Retina (tissue), 1 donor: ENCODE data around the gene CORO2A.

Experiments
- DNase-seq: peaks from one replicate; pipeline ENCODE4 v3.0.0-alpha.2; 2016

Gene CORO2A, protein sequence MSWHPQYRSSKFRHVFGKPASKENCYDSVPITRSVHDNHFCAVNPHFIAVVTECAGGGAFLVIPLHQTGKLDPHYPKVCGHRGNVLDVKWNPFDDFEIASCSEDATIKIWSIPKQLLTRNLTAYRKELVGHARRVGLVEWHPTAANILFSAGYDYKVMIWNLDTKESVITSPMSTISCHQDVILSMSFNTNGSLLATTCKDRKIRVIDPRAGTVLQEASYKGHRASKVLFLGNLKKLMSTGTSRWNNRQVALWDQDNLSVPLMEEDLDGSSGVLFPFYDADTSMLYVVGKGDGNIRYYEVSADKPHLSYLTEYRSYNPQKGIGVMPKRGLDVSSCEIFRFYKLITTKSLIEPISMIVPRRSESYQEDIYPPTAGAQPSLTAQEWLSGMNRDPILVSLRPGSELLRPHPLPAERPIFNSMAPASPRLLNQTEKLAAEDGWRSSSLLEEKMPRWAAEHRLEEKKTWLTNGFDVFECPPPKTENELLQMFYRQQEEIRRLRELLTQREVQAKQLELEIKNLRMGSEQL

DNA sequence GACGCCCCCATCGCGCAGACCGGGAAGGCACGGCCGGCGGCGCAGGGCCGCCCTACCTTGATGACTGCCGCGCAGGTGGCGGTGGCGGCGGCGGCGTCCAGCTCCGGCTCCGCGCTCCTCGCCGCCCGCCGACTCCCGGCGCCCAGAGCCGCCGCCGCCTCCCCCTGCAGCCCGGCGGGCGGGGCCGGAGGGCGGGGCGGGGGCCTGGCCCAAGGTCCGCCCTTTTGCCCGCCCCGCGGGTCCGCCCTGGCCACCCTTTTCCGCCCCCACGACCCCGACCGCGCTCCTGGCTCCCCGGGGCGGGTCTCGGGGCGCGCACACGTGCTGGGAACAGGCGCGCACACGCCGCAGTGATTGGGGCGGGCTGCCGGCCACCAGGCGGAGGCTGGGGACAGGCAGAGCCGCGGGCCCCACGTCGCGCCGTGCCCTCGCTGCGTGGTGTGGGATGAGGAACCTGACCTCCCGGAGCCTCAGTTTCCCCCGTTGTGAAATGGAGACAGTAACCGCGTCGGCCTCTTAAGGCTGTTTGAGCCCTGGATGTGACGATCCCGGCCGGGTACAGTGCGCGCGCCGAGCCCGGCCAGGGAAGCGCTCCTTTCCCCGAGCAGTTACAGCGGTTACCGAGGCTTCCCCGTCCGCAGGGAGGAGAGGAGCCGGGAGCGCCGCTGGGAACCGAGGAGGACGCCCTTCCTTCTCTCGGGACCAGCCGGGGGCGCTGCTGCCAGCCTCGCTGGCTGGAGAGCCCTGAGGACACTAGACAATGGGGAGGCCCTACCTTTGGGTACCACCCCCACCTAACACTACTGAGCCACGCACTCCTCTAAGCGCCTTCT, at the start of gene CORO2A:
TSS of gene CORO2A (minus strand) at position 135 of the 833 bp plus-strand sequence. CDS start 34,977 bp downstream, outside the sequence.
- DNase-seq, result peak; percentile 92

- DNase-seq, result no peak
Observed at GRCh38 chr9:98241357-98242300, 49.2 kb upstream of the CORO2A start.

- DNase-seq, result no peak
Observed at GRCh38 chr9:98240475-98240874, 48.0 kb upstream of the CORO2A start.

GRCh38 chr9:98236901-98237487, 44.6 kb upstream of the CORO2A start:
- DNase-seq, result no peak

- no peak for DNase-seq
Observed at GRCh38 chr9:98235126-98235525, 42.7 kb upstream of the CORO2A start.

DNA sequence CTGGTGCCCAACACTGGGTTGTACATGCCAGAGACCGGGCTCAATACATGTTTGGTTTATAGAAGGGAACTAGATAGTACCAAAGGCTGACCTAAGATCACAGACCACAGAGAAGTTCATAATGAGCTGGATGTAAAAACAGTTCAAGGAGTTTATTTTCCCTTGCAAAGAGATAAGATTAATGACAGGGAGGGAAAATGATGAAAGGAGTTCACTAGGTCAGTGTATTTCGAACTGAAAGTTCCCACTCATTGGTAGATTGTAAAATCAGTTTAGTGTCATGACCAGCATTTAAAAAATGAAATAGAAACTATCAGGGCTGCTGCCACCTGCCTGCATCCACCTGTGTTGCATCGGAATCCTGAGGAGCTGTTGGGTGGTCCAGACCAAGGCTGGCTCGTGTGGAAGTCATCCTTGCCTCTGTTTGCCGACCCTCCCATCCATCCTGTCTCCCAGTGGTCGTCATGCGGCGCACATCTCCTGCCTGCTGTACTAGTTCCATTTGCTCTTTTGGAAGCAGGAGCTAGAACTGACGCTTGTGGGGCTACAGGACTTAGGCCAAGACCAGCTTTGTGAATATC, 41.9 kb upstream of the CORO2A start:
- no peak for DNase-seq

- no peak for DNase-seq
Observed at GRCh38 chr9:98232926-98233325, 40.5 kb upstream of the CORO2A start.

DNA sequence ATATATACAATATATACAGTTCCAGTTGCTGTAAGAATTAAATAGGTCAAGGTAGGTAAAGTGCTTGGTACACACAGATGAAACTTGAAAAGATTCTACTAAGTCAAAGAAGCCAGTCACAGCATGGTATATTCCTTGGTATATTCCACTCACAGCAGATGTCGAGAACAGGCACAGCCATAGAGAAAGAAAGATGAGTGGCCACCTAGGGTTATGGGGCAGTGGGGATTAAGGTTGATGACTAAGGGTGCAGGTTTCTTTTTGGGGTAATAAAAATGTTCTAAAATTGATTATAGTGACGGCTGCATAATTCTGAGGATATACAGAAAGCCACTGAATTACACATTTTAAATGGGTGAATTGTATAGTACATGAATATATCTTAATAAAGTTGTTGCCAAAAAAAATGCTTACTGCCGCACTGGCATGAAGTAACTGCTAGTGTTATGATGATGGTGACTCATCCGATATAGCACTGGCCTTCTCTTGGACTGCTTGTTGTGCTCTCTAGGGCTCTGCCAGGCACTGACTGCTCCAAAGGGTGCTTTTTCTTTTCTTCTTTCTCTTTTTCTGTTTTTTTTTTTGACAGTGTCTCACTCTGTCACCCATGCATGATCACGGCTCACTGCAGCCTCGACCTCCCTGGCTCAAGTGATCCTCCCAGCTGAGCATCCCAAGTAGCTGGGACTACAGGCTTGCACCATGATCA, 39.5 kb upstream of the CORO2A start:
- DNase-seq, result no peak

DNA sequence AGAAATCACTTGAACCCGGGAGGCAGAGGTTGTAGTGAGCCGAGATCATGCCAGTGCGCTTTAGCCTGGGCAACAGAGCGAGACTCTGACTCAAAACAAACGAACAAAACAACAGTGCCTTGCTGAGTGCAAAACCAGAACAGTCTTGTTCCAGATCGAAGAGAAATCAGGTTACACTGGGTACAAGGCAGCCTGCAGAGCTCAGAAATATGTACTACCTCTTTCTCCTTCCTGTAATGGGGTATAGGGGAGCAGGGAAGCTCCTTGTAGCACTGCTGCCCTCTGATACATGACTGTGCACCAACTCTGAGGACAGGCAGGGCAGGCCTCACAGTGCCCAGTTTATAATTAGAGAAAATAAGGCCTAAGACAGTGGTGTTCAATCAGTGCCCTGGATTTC, 38.4 kb upstream of the CORO2A start:
- DNase-seq, result no peak

GRCh38 chr9:98230304-98230703, 37.9 kb upstream of the CORO2A start:
- DNase-seq, result no peak

- no peak for DNase-seq
Observed at GRCh38 chr9:98229620-98230019, 37.2 kb upstream of the CORO2A start.

DNA sequence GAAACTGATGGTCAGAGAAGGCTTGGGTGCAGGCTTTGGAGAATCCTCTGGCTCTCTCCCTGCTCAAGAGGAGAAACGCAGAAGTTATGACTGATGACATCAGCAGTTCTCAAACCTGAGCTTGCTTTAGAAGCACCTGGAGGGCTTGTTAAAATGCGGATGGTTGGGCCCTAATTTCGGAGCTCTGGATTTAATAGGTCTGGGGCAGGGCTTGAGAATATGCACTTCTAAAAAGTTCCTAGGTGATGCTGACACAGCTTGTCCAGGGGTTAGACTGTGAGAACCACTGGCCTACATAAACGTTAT, 36.6 kb upstream of the CORO2A start:
- DNase-seq, result no peak

DNA sequence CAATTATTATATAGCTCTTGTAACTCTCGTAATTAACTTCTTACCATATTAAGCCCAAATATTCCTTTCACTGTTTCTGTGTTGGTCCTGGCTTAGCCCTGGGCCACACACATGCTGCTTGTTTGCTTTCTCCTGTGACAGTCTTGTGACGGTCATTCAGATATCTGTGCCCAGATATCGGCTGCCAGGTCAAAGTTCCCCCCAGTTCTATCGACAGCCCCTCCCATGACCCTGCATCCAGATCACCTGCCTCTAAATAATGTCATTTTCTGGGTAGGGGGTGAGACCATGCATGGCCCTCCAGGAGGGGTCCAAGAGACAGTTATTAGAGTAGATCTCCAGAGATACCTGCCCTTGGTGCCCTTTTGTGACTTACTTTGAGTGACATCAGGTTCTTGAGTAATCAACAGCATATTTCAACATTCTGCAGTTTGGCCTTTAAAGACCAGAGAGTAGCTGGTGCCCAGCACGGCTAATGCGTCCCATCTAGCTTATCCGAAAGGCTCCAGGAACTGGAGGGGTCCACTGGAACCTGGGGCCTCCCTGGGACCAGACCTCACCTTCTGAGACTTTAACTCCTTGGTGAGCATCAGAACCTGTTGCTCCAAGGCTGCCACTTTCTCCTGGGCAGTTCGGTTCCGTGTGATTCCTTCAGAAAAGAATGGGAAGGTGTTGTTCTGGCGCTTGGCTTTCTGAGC, 36.1 kb upstream of the CORO2A start:
- no peak for DNase-seq

GRCh38 chr9:98227883-98228282, 35.4 kb upstream of the CORO2A start:
- DNase-seq, result no peak

DNA sequence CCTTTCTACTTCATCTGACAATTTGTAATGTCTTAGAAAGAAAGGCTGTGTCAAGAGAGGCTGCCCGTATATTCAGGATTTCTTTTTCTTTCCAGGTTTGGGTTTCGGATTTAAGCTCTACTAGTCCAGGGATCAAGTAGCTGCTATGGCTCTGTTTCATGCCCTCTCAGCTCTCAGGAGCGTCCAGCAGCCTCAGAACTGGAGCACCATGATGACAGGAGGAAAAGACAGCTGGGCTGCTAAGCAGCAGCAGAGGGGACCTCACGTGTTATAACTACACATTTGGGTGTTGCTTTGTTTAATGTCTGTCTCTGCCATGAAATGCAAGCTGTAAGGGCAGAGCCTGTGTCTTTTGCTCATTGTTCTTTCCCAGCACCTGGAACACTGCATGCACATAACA, 34.5 kb upstream of the CORO2A start:
- DNase-seq, result no peak

- DNase-seq, result no peak
Observed at GRCh38 chr9:98226516-98226915, 34.1 kb upstream of the CORO2A start.

GRCh38 chr9:98225015-98225442, 32.6 kb upstream of the CORO2A start:
- DNase-seq, result peak; percentile 40

DNA sequence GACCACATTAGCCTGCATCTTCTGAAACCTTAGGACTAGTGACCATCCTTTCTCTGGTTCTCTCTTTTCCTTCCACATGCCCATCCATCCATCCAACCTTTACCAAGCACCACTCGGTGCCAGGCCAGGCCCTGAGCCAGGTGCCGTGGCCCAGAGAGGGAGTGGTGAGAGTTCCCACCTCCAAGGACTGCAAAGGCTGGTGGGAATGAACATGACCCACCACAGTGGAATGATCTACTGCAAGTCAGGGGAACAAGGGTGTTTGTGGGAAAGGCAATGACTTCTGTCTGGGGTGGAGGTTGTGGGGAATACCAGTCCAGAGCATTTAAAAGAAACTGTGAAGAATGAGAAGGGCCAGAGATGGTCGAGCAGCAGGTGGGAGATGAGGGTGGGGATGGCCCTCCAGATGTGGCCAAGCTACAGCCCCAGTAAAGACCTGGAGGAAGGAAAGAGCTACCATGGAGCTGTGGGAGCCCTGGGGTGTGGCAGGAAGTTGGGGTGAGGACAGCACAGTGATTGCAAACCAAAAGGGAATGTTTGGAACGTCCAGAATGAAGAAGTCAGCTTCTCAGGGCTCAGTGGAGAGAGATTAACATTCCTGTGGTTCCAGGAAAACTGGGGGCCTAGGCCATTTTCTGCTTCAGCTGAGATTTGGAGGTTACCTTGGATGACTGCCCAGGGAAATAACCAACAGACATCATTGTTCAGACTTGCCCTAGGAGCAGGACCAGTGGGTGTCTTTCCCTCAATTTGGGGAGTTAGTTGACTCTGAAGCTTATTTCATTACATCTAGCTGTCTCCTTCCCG, 30.7 kb upstream of the CORO2A start:
- no peak for DNase-seq

- DNase-seq, result no peak
Observed at GRCh38 chr9:98220911-98221310, 28.5 kb upstream of the CORO2A start.
